HG03442 (cell line): ENCODE results near the gene POT1.

Experiments
- ATAC-seq: cut with Tn5 transposase; IDR thresholded peaks from one replicate; pipeline ENCODE4 v1.9.1; 2021; ENCODE audit warnings: mild to moderate bottlenecking, moderate library complexity; ENCODE audit not compliant: unreplicated experiment

The POT1 gene

GRCh38 chr7:124775422-124775821 lies 154.2 kb downstream of the POT1 start:
- no peak for ATAC-seq

GRCh38 chr7:124773938-124774337 lies 155.7 kb downstream of the POT1 start:
- ATAC-seq: no peak

GRCh38 chr7:124773339-124773738 lies 156.3 kb downstream of the POT1 start:
- ATAC-seq: no peak
